Activated T-cell treated with anti-CD3 and anti-CD28 coated beads, Interleukin-2, amount 50 U/mL, for 72 hours (primary cell): ENCODE results near the gene SPSB3. TPM values are rescaled to one million over a fixed set of nuclear protein-coding genes. Genes with fewer than 3 reads are reported as not detected.
A peak's percentile ranks its signal among the peaks of the same experiment; 100 is the strongest.

Source experiments
- ATAC-seq, 2 donors: fragments of 150-1000 bp; cut with Tn5 transposase; replicated peaks in 1 of 2; 2 replicates each; pipeline ENCODE4 v1.10.0; 2021; ENCODE audit warnings: moderate library complexity in 2 of 2, mild to moderate bottlenecking in 1 of 2
- DNase-seq, 2 donors: peaks; one replicate each; pipeline ENCODE4 v3.0.0; 2021 to 2022; ENCODE audit warnings: mixed read lengths in 1 of 2
- H3K27ac Mint-ChIP-seq: one replicate; pipeline ENCODE4 v1.8.0; 2022; ENCODE audit warnings: mild to moderate bottlenecking, moderate library complexity, mixed read lengths
- H3K27me3 Mint-ChIP-seq: one replicate; pipeline ENCODE4 v1.8.0; 2022; ENCODE audit warnings: low read depth, mixed read lengths
- H3K36me3 Mint-ChIP-seq, 2 donors: one replicate each; pipeline ENCODE4 v1.8.0; 2022; ENCODE audit warnings: mixed read lengths in 2 of 2, mild to moderate bottlenecking in 1 of 2; ENCODE audit not compliant: insufficient read depth in 2 of 2
- H3K4me1 Mint-ChIP-seq: one replicate; pipeline ENCODE4 v1.8.0; 2022; ENCODE audit warnings: low read depth, mixed read lengths
- H3K4me3 Mint-ChIP-seq, 2 donors: one replicate each; pipeline ENCODE4 v1.8.0; 2022; ENCODE audit warnings: mild to moderate bottlenecking in 2 of 2, mixed read lengths in 2 of 2, moderate library complexity in 2 of 2
- H3K9me3 Mint-ChIP-seq, 2 donors: one replicate each; pipeline ENCODE4 v1.8.0; 2022; ENCODE audit warnings: mixed read lengths in 2 of 2
- total RNA-seq, 2 donors: library from RNA; stranded (reverse); gene quantifications; one replicate each; pipeline ENCODE4 v1.2.3, GENCODE V29; 2022

SPSB3 gene
- total RNA-seq, 2 donors from 2014 or later: 37.1 to 40.1 TPM

DNA sequence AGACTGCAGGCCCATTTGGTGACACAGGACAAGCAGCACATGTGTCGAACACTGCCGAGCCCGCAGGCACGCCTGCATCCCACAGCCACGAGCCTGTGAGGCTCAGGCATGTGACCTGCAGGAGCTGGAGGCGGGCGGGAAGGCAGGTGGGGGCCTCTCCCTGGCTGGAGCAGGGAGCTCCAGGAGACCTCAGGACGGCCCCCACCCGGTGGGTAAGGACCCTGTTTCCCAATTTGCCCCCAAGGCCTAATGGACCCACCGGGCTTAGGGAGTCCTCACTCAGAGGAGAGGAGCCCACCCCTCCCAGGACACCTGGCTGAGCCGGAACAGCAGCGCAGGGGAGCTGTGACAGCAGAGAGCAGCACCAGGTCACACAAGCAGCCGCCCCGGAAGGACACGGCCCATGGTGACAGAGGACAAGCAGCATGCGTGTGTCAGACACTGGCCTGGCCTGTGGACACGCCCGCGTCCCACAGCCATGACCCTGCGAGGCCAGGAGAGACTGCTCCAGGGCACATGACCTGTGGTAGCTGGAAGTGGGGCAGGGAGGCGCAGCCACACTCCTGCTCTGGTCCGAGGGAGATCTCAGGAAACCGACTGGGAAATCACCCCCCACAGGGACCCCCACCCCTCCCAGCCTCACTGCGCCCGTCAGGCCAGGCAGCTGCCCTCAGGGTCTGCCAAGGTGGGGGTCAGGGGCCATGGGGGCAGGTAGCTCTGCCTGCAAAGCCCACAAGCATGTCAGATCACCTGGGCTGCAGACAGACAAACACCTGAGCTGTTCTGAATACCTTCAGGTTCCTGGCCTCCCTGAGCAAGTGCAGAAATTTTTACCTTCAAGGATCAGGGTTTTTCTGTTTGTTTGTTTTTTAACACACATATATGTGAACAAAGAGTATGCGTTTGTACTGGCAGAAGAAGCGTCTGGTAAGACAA is 2.4 kb downstream of the SPSB3 start:
- Mint-ChIP-seq H3K27ac (no peak overlapping the region), H3K9me3 (no peaks in the 10 kb centered on the region), H3K4me1 (peaks cover 23% of the 10 kb centered on the region), H3K27me3 (no peaks in the 10 kb centered on the region), H3K36me3 (peaks cover 0 to 2% of the 10 kb centered on the region in 2 donors), H3K4me3 (peak overlapping the region in 1 of 2 donors; percentile 88)
- ATAC-seq (no peak), DNase-seq (no peak)

DNA sequence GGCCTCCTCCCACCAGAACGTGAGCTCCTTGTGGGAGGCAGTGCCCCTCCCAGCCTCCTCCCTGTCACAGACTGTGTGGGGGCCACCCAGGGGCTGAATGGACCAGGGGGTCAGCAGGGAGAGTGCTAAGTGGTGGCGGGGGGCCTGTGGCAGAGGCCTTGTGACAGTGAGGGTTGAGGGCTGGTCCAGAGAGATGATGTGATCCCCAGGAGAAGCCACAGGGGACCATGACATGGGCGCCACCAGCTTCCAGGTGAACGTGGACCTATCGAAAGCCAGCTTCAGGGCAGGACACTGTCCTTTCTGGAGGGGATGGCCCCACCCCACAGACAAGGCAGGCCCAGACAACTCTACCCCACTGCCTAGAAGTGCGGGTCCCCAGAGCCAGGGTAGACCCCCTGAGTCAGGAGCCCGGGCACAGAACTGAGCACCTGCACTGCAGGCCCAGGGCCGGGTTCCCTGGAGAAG is 3.1 kb downstream of the SPSB3 start:
- no peak for DNase-seq

DNA sequence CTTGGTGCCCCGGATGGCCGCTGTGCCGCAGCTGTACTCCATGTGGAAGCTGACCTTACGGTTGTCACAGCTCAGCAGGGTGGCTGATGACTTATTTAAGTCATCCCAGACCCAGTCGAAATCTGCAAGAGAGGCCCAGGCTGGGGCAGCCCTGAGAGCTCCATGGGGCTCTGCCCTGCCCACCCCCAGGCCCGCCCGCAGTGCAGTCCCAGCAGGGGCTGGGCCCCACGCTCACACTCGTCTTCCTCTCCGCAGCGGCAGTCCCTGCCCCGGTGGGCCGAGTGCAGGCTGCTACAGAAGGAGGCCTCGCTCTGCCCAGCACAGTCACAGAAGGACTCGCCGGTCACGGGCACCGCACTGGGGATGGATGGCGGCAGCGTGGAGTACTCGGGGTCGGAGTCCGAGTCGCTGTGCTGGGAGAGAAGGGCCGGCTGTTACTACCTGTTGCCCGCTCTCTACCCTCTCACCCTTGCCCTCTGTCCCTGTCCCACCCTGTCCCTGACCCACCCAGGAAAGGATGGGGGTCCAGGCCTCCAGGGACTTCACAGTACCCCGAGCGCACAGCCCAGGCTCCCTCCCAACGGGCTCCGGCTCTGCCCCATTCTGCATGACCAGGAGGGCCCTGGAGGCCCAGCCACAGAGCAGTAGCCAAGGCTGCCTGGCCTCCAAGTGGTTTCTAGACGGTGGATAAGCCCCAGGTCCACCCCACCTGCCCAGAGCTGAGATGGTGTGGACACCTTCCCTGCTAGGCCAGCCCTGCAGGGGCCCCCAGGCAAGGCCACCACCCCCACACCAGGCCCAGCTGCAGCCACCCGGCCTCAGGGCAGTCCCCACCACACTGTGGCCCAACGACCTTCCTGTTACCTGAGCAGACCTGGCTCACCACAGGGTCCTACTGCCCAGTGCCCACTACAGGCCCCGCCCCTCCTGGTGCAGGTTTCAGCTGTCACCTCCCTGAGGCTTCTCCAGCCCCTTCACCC is 3.9 kb downstream of the SPSB3 start:
- DNase-seq (no peak), ATAC-seq (no peak)
- Mint-ChIP-seq H3K9me3 (no peaks in the 10 kb centered on the region), H3K4me1 (peaks cover 20% of the 10 kb centered on the region), H3K27me3 (no peaks in the 10 kb centered on the region), H3K27ac (no peak overlapping the region), H3K4me3 (no peak overlapping the region), H3K36me3 (peaks cover 0 to 2% of the 10 kb centered on the region in 2 donors)

More for the DNA sequence above, 3.1 kb downstream of the SPSB3 start:
- no peak for ATAC-seq
- Mint-ChIP-seq H3K36me3 (peaks cover 0 to 2% of the 10 kb centered on the region in 2 donors), H3K27ac (no peak overlapping the region), H3K27me3 (no peaks in the 10 kb centered on the region), H3K4me1 (peaks cover 20% of the 10 kb centered on the region), H3K4me3 (no peak overlapping the region), H3K9me3 (no peaks in the 10 kb centered on the region)

DNA sequence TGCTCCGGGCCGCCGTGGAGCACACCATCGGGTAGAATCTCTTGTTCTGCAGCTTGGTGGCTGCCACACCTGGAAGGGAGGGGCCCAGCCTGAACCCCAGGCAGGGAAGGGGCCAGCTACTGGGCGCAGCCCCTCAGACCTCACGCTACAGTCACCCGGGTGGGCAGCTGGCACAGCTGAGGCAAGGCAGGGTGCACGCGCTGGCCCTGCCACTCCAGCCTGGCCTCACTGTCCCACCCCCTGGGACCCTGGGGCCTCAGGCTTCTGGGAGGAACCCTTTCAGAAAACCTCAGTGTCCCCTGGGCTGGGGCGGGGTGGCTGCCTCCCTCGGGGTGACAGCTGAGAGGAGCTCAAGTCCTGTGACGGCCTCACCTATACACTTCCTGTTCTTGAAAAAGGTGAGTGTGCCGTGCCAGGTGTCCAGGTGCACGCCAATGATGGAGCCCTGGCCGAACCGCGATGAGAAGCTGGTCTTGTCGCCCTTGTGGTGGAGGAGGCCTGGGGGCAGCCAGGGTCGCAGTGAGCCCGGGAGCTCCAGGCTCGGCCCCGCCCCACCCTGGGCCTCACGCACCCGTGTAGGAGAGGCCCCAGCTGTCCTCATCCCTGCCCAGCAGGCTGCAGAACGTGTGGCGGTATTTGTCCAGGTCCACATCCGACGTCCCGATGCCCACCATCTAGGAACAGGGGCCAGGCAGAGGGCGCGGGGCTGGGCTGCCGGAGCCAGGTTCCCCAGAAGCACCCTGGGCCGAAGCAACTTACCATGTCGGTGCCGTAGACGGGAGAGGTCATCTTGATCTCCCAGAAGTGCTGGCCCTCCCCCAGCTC is 4.8 kb downstream of the SPSB3 start:
- Mint-ChIP-seq H3K27me3 (no peaks in the 10 kb centered on the region), H3K9me3 (no peaks in the 10 kb centered on the region), H3K4me1 (peaks cover 20% of the 10 kb centered on the region), H3K27ac (no peak overlapping the region), H3K4me3 (no peak overlapping the region), H3K36me3 (peaks cover 0 to 2% of the 10 kb centered on the region in 2 donors)
- DNase-seq (no peak), ATAC-seq (no peak)

DNA sequence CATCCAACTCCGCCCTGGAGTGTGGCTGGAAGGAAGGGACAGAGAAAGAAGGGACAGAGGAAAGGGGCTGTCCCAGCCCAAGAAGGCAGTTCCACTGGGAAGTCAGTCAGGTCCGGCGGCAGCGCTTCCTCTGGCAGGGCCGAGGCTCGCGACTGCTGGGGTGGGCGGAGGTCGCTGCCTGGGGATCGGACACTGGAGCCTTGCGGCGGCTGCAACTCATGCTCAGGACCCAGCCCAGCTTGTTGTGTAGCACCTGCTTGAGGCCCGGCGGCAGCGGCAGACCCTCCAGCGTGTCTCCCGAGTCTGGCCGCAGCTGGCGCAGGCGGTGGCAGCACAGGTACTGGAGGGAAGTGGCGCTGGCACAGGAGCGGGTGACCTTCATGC is 5.4 kb downstream of the SPSB3 start:
- Mint-ChIP-seq H3K27me3 (no peaks in the 10 kb centered on the region), H3K9me3 (no peaks in the 10 kb centered on the region), H3K4me1 (peaks cover 25% of the 10 kb centered on the region), H3K27ac (no peak overlapping the region), H3K36me3 (peaks cover 4 to 5% of the 10 kb centered on the region in 2 donors), H3K4me3 (no peak overlapping the region)
- DNase-seq (no peak), ATAC-seq (no peak)

DNA sequence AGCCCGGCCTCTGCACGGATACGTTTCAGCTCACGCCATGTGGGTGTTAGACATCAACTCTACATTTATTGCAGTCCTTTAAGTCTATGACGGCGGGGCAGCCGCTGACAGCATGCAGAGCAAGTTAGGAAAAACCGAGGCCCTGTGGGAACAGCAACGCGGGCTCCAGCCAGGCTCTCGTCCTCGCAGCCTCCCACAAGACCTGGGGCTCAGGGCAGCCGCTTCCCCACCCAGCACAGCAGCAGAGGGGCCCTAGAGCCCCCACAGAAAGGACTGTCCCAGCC is 5.8 kb downstream of the SPSB3 start:
- Mint-ChIP-seq H3K27ac (no peak overlapping the region), H3K36me3 (peaks cover 4 to 6% of the 10 kb centered on the region in 2 donors), H3K9me3 (no peaks in the 10 kb centered on the region), H3K4me3 (no peak overlapping the region), H3K27me3 (no peaks in the 10 kb centered on the region), H3K4me1 (peaks cover 24% of the 10 kb centered on the region)
- DNase-seq: no peak
- no peak for ATAC-seq

DNA sequence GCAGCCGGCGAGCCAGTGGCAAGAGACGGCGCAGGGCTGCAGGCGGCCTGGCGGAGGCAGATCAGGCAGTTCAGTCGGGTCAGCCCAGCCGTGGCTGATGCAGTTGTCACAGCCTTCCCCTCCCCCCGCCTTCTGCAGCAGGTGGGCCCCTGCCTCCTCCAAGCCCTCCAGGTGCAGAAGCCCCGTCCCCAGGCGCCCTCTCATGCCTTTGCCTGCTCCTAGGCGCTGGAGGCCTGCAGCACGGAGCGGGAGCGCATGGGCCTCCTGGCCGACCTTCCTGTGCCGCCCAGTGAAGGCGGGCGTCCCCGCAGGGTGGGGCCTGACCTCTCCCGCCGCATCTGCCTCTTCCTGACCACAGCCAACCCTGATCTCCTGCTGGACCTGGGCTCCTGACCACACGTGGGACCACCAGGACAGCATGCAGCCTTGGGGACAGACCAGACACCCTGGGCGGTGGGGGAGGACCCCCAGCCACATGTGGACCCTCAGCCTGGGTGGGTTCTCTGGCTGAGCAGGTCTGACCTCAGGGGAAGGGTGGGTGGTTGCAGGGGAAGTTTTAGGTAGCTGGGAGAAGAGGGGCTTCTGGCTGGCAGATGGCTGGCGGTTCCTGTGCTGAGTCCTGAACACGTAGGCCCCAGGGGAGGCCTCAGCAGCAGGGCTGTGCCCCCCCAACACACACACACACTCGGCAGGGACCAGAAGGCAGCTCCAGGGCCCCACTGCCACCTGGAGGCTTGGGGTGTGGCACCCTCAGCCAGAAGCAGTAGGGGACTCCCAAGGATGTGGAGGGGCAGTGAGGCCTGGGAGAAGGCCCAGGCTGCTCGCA is 6.3 kb downstream of the SPSB3 start:
- no peak overlapping the region for H3K27ac Mint-ChIP-seq

DNA sequence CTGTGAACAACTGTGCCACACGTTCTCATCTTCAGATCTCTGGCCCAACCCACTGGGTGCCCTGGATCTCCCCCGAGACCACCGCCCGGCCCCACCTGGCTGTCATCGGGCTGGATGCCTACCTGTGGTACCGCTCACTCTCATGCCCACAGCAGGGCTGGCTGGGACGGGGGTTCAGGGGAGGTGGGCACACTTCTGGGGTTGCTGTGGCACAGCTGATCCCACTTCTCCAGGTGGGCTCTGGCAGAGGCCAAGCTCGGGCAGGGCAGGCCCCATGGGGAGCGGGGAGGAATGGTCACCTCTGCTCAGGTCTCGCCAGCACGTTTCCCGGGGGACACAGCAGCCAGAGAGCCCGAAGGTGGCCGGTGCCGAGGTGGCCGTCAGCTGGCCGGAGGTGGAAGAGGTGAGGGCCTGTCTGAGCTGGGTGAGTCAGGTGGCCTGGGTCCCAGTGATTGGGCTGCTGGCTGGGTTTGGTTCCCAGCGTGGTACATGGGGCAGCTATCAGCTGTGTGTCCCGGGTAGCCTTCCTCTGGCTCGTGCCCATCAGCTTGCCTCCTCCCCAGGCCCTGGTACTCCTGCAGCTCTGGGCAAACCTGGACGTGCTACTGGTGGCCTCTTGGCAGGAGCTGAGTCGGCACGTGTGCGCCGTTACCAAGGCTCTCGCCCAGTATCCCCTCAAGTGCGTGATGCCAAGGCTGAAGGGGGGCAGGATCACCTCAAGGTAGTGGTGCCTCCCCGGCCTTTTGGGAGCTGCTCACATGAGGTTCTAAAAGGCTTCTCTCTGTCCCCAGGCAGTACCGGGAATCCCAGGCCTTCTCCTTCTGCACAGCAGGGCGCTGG is 7.1 kb downstream of the SPSB3 start:
- peak overlapping the region; percentile 49 to 51 for H3K4me3 Mint-ChIP-seq
- no peaks in the 10 kb centered on the region for H3K9me3 Mint-ChIP-seq
- no peak for ATAC-seq
- no peak for DNase-seq
- peaks cover 12% of the 10 kb centered on the region for H3K4me1 Mint-ChIP-seq
- no peaks in the 10 kb centered on the region for H3K27me3 Mint-ChIP-seq
- H3K36me3 Mint-ChIP-seq: peaks cover 4 to 6% of the 10 kb centered on the region in 2 donors
- H3K27ac Mint-ChIP-seq: no peak overlapping the region

More for the DNA sequence above, 6.3 kb downstream of the SPSB3 start:
- DNase-seq (no peak), ATAC-seq (no peak)
- H3K27me3 Mint-ChIP-seq: no peaks in the 10 kb centered on the region
- peaks cover 18% of the 10 kb centered on the region for H3K4me1 Mint-ChIP-seq
- H3K36me3 Mint-ChIP-seq: peaks cover 4 to 6% of the 10 kb centered on the region in 2 donors
- H3K4me3 Mint-ChIP-seq: no peak overlapping the region
- no peaks in the 10 kb centered on the region for H3K9me3 Mint-ChIP-seq

DNA sequence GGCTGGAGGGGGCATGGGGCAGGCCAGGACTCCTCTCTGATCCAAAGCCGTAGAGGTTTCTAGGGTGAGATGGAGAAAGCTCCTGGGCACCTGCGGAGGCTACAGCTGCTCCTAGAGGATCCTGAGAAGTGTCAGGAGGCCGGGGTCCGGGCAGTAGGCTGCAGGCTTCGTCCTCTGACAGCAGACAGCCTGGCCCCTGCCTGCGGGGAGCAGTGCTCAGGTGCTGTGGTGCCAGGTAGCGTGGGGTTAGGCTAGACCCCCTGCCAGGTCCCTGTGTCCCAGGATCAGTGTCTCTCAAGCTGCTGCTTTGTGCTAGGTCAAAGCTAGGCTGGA is 8.0 kb downstream of the SPSB3 start:
- H3K4me3 Mint-ChIP-seq: peak overlapping the region; percentile 95 to 100
- peaks cover 14% of the 10 kb centered on the region for H3K4me1 Mint-ChIP-seq
- peaks cover 4 to 6% of the 10 kb centered on the region in 2 donors for H3K36me3 Mint-ChIP-seq
- H3K9me3 Mint-ChIP-seq: no peaks in the 10 kb centered on the region
- no peak for DNase-seq
- no peak for ATAC-seq
- H3K27ac Mint-ChIP-seq: no peak overlapping the region
- no peaks in the 10 kb centered on the region for H3K27me3 Mint-ChIP-seq

DNA sequence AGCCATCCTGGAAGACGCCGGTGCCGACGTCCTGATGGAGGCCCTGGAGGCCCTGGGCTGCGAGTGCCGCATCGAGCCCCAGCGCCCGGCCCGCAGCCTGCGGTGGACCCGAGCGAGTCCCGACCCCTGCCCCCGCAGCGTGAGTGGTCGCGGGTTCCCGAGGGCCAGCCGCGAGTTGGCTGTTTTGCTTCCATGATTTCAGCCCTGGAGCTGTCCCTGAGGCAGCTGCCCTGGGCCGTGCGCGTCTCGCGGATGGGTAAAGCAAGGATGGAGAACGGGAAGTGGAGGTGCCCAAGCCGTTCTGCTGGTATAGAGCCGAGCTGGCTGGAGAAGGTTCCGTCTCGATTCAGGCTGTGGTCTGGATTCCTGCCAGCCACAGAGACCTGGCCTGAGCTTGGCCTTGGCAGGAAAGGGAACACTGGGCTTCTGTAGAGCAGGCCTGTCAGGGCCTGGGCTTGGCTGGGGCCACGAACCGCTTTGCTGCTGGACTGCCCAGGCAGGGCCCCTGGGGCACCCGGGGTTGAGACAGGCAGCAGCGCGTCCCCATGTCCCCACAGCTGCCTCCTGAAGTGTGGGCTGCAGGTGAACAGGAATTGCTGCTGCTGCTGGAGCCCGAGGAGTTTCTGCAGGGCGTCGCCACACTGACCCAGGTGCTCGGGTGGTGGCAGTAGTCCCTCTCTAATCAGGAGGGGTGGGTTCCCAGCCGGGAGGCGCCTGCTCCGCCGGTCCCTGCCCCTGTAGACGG is 8.5 kb downstream of the SPSB3 start:
- H3K27ac Mint-ChIP-seq: peak overlapping the region; percentile 75
- peaks cover 14% of the 10 kb centered on the region for H3K4me1 Mint-ChIP-seq
- DNase-seq (peak in 1 of 2 donors; percentile 41), ATAC-seq (no peak)
- peaks cover 4 to 6% of the 10 kb centered on the region in 2 donors for H3K36me3 Mint-ChIP-seq
- peak overlapping the region; percentile 95 to 100 for H3K4me3 Mint-ChIP-seq
- no peaks in the 10 kb centered on the region for H3K9me3 Mint-ChIP-seq
- no peaks in the 10 kb centered on the region for H3K27me3 Mint-ChIP-seq
